A673 (cell line): ENCODE data around the gene TSKS. TPM values are rescaled to one million over a fixed set of nuclear protein-coding genes. Genes with fewer than 3 reads are reported as not detected.

Experiments
- BruUV-seq: library from RNA; stranded (reverse); fragments of 400-500 nt; replicated peaks from 2 replicates; lab custom pipeline; 2021; lab: Mats Ljungman, UMichigan
- CTCF ChIA-PET: fragments of 300-600 bp; sonication (Branson Sonifier 250); formaldehyde crosslinking; loops from one replicate; lab custom pipeline; 2022; ENCODE audit warnings: antibody characterized with exemption; lab: Charles Lee
- POLR2A ChIA-PET: fragments of 300-600 bp; sonication (Branson Sonifier 250); formaldehyde crosslinking; loops from one replicate; lab custom pipeline; 2022; ENCODE audit warnings: antibody characterized with exemption; ENCODE audit not compliant: low non-redundant PET; lab: Charles Lee
- DNase-seq: peaks from one replicate; pipeline ENCODE4 v3.0.0-alpha.2; 2015; ENCODE audit warnings: low spot score
- H3K27ac ChIP-seq: fragments of 200-600 bp; sonication (generic); 2 replicates; pipeline ENCODE4 v1.5.1; 2016; ENCODE audit warnings: mixed run types, low read depth, mild to moderate bottlenecking, mixed read lengths, antibody characterized with exemption, low read length; ENCODE audit not compliant: poor library complexity, severe bottlenecking
- H3K27me3 ChIP-seq: fragments of 200-600 bp; sonication (generic); replicated peaks from 2 replicates; pipeline ENCODE4 v1.6.1; 2017; ENCODE audit warnings: mixed run types, low read depth, mild to moderate bottlenecking, mixed read lengths, antibody characterized with exemption, low read length; ENCODE audit not compliant: insufficient read depth, poor library complexity
- H3K36me3 ChIP-seq: fragments of 200-600 bp; sonication (generic); 2 replicates; pipeline ENCODE4 v1.6.1; 2016; ENCODE audit warnings: mixed run types, mild to moderate bottlenecking, mixed read lengths, antibody characterized with exemption, low read length; ENCODE audit not compliant: insufficient read depth, poor library complexity, severe bottlenecking
- H3K4me1 ChIP-seq: fragments of 200-600 bp; sonication (generic); 2 replicates; pipeline ENCODE4 v1.6.1; 2017; ENCODE audit warnings: mixed run types, mild to moderate bottlenecking, mixed read lengths, antibody characterized with exemption, low read length; ENCODE audit not compliant: insufficient read depth, poor library complexity, severe bottlenecking
- H3K4me3 ChIP-seq: fragments of 200-600 bp; sonication (generic); 2 replicates; pipeline ENCODE4 v1.5.1; 2016; ENCODE audit warnings: low read depth, mixed run types, mild to moderate bottlenecking, mixed read lengths, low read length; ENCODE audit not compliant: poor library complexity, severe bottlenecking
- H3K9me3 ChIP-seq: fragments of 200-600 bp; sonication (generic); 2 replicates; pipeline ENCODE4 v1.6.1; 2016; ENCODE audit warnings: mixed run types, low read depth, mild to moderate bottlenecking, mixed read lengths, antibody characterized with exemption, low read length; ENCODE audit not compliant: poor library complexity, severe bottlenecking
- CTCF ChIP-seq: fragments of 300-800, 200-600 bp; sonication (generic); conservative IDR thresholded peaks from 2 replicates; pipeline ENCODE4 v1.5.1; 2017; ENCODE audit warnings: low read depth, mild to moderate bottlenecking, antibody characterized with exemption, low read length, moderate library complexity, mixed read lengths
- EZH2 ChIP-seq: fragments of 200-600 bp; sonication (generic); IDR thresholded peaks from 2 replicates; pipeline ENCODE4 v1.6.1; 2017; ENCODE audit warnings: borderline replicate concordance, low read depth, mild to moderate bottlenecking, mixed read lengths, antibody characterized with exemption, low read length; ENCODE audit not compliant: poor library complexity, severe bottlenecking
- intact Hi-C: fragments of 100-400 bp; cut with micrococcal nuclease; formaldehyde crosslinking; loops from one replicate; pipeline ENCODE4 v1.10.0; 2022; ENCODE audit not compliant: unreplicated experiment
- total RNA-seq: library from RNA; stranded (reverse); gene quantifications from 2 replicates; pipeline ENCODE4 v1.2.3, GENCODE V29; 2021

TSKS gene
- total RNA-seq, 1 experiment from 2014 or later: not detected

GRCh38 chr19:49787746-49788145, 24.6 kb upstream of the TSKS start:
- Histone ChIP-seq H3K27ac (no peak overlapping the region), H3K4me3 (no peak overlapping the region), H3K27me3 (no peaks in the 10 kb centered on the region), H3K36me3 (peaks cover 14% of the 10 kb centered on the region), H3K4me1 (no peaks in the 10 kb centered on the region), H3K9me3 (no peaks in the 10 kb centered on the region)
- intact Hi-C loops: no loop called here
- TF ChIP-seq CTCF: no peak
- no peak for TF ChIP-seq EZH2
- POLR2A ChIA-PET: no interaction called here
- CTCF ChIA-PET: no interaction called here
- BruUV-seq: no TSS peak
- no peak for DNase-seq

- no peak overlapping the region for H3K27ac ChIP-seq
- H3K36me3 ChIP-seq: peaks cover 17% of the 10 kb centered on the region
- H3K4me3 ChIP-seq: no peak overlapping the region
- DNase-seq: no peak
- no TSS peak for BruUV-seq
- no peaks in the 10 kb centered on the region for H3K4me1 ChIP-seq
- CTCF ChIA-PET: interaction anchor here (0.6 kb wide), 2 partner anchors 106 to 175 kb away, joined by 5 to 9 read pairs; no protein-coding TSS in a partner anchor
- no peak for TF ChIP-seq CTCF
- TF ChIP-seq EZH2: no peak
- H3K27me3 ChIP-seq: no peaks in the 10 kb centered on the region
- intact Hi-C loops: no loop called here
- POLR2A ChIA-PET: interaction anchor here (0.5 kb wide), 1 partner anchor 24 kb away, joined by 5 read pairs; no protein-coding TSS in a partner anchor
- no peaks in the 10 kb centered on the region for H3K9me3 ChIP-seq
These were observed 23.3 kb upstream of the TSKS start for GRCh38 chr19:49786376-49786820.

- H3K27ac ChIP-seq: no peak overlapping the region
- BruUV-seq: no TSS peak
- DNase-seq: no peak
- H3K4me3 ChIP-seq: no peak overlapping the region
- ChIA-PET POLR2A (no interaction called here), CTCF (no interaction called here)
- H3K27me3 ChIP-seq: no peaks in the 10 kb centered on the region
- TF ChIP-seq EZH2: no peak
- TF ChIP-seq CTCF: no peak
- no peaks in the 10 kb centered on the region for H3K9me3 ChIP-seq
- H3K4me1 ChIP-seq: no peaks in the 10 kb centered on the region
- intact Hi-C loops: no loop called here
- H3K36me3 ChIP-seq: peaks cover 17% of the 10 kb centered on the region
These were observed 19.4 kb upstream of the TSKS start for GRCh38 chr19:49782515-49782914.
